ENCODE data around the gene MYRIP. TPM values are rescaled to one million over a fixed set of nuclear protein-coding genes. Genes with fewer than 3 reads are reported as not detected.

MYRIP gene
- total RNA-seq, 4 donors from 2014 or later = 1.6 to 7.1 (median 3.6) TPM

DNA sequence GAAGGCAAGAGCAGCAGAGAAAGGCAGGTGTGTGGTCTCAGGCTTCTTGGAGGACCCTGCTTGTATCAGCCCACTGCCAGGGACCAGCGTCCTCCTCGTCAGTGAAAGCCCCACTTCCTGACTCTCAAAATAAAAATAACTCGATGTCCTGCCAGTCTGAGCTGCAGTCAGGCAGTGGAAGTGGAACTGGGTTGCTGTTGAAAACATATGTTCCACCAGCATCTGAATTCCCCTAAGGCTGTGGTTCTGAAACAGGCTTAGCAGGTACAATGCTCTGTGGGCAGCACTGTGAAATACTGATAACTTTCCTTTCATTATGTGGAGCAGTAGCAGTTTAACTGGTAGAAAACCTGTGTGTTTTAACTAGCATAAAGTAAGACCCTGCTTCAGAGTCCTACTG, 378.5 kb downstream of the MYRIP start:
- no peak overlapping the region for H3K4me3 ChIP-seq (replicated peaks in 1 of 3)
- intact Hi-C loops (cut with DNase I) = no loop called here
- H3K9me3 ChIP-seq = no peaks in the 10 kb centered on the region
- H3K36me3 ChIP-seq = no peaks in the 10 kb centered on the region
- WGBS, 2 donors = 44 to 66% methylated on average over 3 of the region's 3 CpGs
- peaks cover 11 to 15% of the 10 kb centered on the region in 2 donors for H3K4me1 ChIP-seq
- no peak overlapping the region for H3K27ac ChIP-seq
- no peaks in the 10 kb centered on the region for H3K27me3 ChIP-seq
- TF ChIP-seq, protein P1, sequence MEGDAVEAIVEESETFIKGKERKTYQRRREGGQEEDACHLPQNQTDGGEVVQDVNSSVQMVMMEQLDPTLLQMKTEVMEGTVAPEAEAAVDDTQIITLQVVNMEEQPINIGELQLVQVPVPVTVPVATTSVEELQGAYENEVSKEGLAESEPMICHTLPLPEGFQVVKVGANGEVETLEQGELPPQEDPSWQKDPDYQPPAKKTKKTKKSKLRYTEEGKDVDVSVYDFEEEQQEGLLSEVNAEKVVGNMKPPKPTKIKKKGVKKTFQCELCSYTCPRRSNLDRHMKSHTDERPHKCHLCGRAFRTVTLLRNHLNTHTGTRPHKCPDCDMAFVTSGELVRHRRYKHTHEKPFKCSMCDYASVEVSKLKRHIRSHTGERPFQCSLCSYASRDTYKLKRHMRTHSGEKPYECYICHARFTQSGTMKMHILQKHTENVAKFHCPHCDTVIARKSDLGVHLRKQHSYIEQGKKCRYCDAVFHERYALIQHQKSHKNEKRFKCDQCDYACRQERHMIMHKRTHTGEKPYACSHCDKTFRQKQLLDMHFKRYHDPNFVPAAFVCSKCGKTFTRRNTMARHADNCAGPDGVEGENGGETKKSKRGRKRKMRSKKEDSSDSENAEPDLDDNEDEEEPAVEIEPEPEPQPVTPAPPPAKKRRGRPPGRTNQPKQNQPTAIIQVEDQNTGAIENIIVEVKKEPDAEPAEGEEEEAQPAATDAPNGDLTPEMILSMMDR (IDR thresholded peaks at IDR 0.05) = no peak
- TF ChIP-seq POLR2A (IDR thresholded peaks at IDR 0.05) = no peak
- DNase-seq = no peak

DNA sequence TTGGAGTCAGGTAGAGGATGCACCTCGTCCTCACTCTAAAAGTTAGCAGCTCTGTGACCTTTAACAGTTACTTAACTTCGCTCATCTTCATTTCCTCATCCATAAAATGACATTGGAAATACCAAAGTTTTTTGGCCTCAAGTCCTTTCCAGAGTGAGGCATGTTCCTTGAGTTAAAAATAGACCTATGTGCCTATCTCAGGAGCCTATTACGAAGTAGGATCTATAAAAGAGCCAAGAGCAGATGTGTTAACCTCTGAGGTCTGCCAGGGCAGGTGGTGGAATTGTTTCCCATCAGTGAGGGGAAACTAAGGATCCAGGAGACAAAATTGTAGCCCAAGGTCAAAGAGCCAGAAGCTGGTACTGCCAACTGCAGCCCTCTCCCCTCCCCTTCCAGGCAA, 379.7 kb downstream of the MYRIP start:
- Histone ChIP-seq H3K27me3 (no peaks in the 10 kb centered on the region), H3K9me3 (no peaks in the 10 kb centered on the region), H3K4me1 (peaks cover 11 to 15% of the 10 kb centered on the region in 2 donors), H3K27ac (no peak overlapping the region), H3K36me3 (no peaks in the 10 kb centered on the region), H3K4me3 (replicated peaks in 1 of 3) (no peak overlapping the region)
- no peak for DNase-seq
- intact Hi-C loops (cut with DNase I) = no loop called here
- WGBS, 2 donors = 89 to 98% methylated on average over 3 of the region's 3 CpGs
- TF ChIP-seq, protein P1 (IDR thresholded peaks at IDR 0.05) = no peak

DNA sequence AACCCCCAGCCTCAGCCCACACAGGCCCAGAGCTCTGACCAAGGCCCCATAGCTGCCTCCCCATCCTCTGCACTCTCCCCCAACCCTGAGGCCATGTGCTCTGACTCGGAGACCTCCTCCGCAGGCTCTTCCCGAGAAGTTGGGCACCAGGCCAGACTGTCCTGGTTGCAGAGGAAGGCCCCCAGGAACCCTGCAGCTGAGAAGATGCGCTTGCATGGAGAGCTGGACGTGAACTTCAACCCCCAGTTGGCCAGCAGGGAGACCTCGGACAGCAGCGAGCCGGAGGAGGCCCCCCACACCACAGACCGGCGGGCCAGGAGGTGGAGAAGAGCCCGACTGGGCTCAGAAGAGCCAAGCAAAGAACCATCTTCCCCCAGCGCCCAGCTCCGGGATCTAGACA, 380.6 kb downstream of the MYRIP start:
- Histone ChIP-seq H3K4me1 (peaks cover 11 to 15% of the 10 kb centered on the region in 2 donors), H3K36me3 (no peaks in the 10 kb centered on the region), H3K4me3 (replicated peaks in 1 of 3) (no peak overlapping the region), H3K27ac (no peak overlapping the region), H3K9me3 (no peaks in the 10 kb centered on the region), H3K27me3 (no peaks in the 10 kb centered on the region)
- 89 to 100% methylated on average over 2 to 13 of the region's 13 CpGs for WGBS, 2 donors
- TF ChIP-seq POLR2A (IDR thresholded peaks at IDR 0.05) = no peak
- TF ChIP-seq, protein P1 (IDR thresholded peaks at IDR 0.05) = no peak
- no peak for DNase-seq
- intact Hi-C loops (cut with DNase I) = loop anchor here (5.0 kb wide), 1 partner anchor 127 kb away; no protein-coding TSS in a partner anchor

DNA sequence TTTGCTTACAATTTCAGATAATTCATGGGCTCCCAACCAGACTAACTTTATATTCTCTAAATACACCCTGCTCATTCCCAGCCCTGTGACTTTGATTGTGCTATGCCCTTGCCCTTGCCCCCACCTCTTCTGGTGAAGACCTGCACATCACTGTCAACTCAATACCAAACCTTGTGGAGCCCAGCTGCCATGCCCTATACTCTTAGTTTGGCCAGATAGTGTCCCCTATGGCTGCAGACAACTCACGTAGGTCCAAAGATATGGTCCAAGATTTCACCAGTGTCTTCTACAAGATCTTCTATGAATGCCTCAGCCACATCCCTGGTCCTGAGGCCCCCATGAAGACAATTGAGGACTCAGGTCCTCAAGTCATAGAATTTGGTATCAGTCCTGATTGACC, 381.8 kb downstream of the MYRIP start:
- Histone ChIP-seq H3K36me3 (no peaks in the 10 kb centered on the region), H3K27ac (no peak overlapping the region), H3K4me3 (replicated peaks in 1 of 3) (no peak overlapping the region), H3K4me1 (peaks cover 9 to 10% of the 10 kb centered on the region in 2 donors), H3K9me3 (no peaks in the 10 kb centered on the region), H3K27me3 (no peaks in the 10 kb centered on the region)
- no peak for DNase-seq
- intact Hi-C loops (cut with DNase I) = loop anchor here (5.0 kb wide), 1 partner anchor 126 kb away; no protein-coding TSS in a partner anchor
- TF ChIP-seq POLR2A (IDR thresholded peaks at IDR 0.05) = no peak
- TF ChIP-seq, protein P1 (IDR thresholded peaks at IDR 0.05) = no peak
- WGBS, 2 donors = 100% methylated on average over 1 of the region's 1 CpG

DNA sequence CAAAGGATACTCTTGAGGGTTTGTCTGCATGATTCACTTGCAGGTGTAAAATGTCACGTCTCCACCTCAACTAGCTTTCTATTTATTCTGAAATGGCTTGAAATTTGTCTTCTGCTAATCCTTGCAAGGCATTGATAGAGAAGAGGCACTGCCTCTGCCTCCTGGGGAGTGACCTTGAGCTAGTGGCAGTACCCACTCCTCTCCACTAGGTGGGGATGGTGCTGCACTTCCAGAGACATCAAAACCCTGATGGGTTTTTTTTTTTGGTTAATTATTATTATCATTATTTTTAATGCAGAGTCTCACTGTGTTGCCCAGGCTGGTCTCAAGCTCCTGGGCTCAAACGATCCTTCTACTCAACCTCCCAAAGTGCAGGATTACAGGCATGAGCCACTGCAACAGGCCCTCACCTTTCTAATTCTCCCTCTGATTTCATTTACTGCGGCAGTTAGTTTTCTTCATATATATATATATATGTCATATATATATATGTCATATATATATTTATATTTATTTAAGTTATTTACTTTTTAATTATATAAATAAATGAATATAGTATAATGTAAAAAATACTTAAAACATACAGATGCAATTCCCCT, 382.5 kb downstream of the MYRIP start:
- Histone ChIP-seq H3K9me3 (no peaks in the 10 kb centered on the region), H3K36me3 (no peaks in the 10 kb centered on the region), H3K4me1 (peaks cover 2 to 3% of the 10 kb centered on the region in 2 donors), H3K27ac (no peak overlapping the region), H3K27me3 (no peaks in the 10 kb centered on the region), H3K4me3 (replicated peaks in 1 of 3) (no peak overlapping the region)
- WGBS, 2 donors = 33 to 36% methylated on average over 3 of the region's 3 CpGs
- TF ChIP-seq POLR2A (IDR thresholded peaks at IDR 0.05) = no peak
- TF ChIP-seq, protein P1 (IDR thresholded peaks at IDR 0.05) = peak; percentile 60 to 94 (median 74)
- DNase-seq = peak; percentile 55 to 58
- intact Hi-C loops (cut with DNase I) = loop anchor here (5.0 kb wide), 1 partner anchor 125 kb away; no protein-coding TSS in a partner anchor

Measured in thyroid gland (tissue), 4 donors.